PFSK-1 (cell line): Measurements from ENCODE around the gene MAP4K4.

Experiments used
- FOXP2 ChIP-seq: optimal IDR thresholded peaks from 2 replicates; pipeline ENCODE3; 2011; ENCODE audit warnings: borderline replicate concordance, control low read depth, inconsistent platforms; ENCODE audit not compliant: insufficient read depth; ENCODE audit errors: extremely low read length, extremely low read depth
- POLR2AphosphoS5 ChIP-seq: IDR thresholded peaks from 2 replicates; pipeline ENCODE4 v1.6.1; 2012; ENCODE audit warnings: low read depth, mild to moderate bottlenecking, control low read depth, low read length, moderate library complexity
- TAF1 ChIP-seq: IDR thresholded peaks from 2 replicates; pipeline ENCODE4 v1.6.1; 2012; ENCODE audit warnings: low read length, control low read depth, borderline replicate concordance; ENCODE audit not compliant: insufficient read depth

GRCh38 chr2:101714118-101714517, 16.6 kb downstream of the MAP4K4 start:
- no peak for TF ChIP-seq POLR2AphosphoS5
- TF ChIP-seq TAF1 = no peak
- no peak for TF ChIP-seq FOXP2
